HG02870 (cell line): ENCODE data around the gene TTC3.

Experiments
- ATAC-seq: cut with Tn5 transposase; IDR thresholded peaks from one replicate; pipeline ENCODE4 v1.9.1; 2021; ENCODE audit warnings: mild to moderate bottlenecking, moderate library complexity; ENCODE audit not compliant: unreplicated experiment

TTC3 gene

GRCh38 chr21:37188825-37189224 lies 115.8 kb downstream of the TTC3 start:
- no peak for ATAC-seq

GRCh38 chr21:37192019-37192418 lies 119.0 kb downstream of the TTC3 start:
- ATAC-seq: no peak

GRCh38 chr21:37193006-37193405 lies 120.0 kb downstream of the TTC3 start:
- ATAC-seq: no peak

- ATAC-seq: no peak
Measured at GRCh38 chr21:37193676-37194075, 120.6 kb downstream of the TTC3 start.

- no peak for ATAC-seq
Measured at GRCh38 chr21:37195059-37195458, 122.0 kb downstream of the TTC3 start.

- ATAC-seq: no peak
Measured at GRCh38 chr21:37195610-37196009, 122.6 kb downstream of the TTC3 start.

GRCh38 chr21:37196847-37197246 lies 123.8 kb downstream of the TTC3 start:
- no peak for ATAC-seq

GRCh38 chr21:37197746-37198145 lies 124.7 kb downstream of the TTC3 start:
- no peak for ATAC-seq

GRCh38 chr21:37199057-37199924 lies 126.2 kb downstream of the TTC3 start:
- no peak for ATAC-seq

GRCh38 chr21:37200641-37201480 lies 127.8 kb downstream of the TTC3 start:
- no peak for ATAC-seq

- ATAC-seq: no peak
Measured at GRCh38 chr21:37202221-37203110, 129.4 kb downstream of the TTC3 start.

- no peak for ATAC-seq
Measured at GRCh38 chr21:37204580-37204979, 131.5 kb downstream of the TTC3 start.

GRCh38 chr21:37206496-37206895 lies 133.4 kb downstream of the TTC3 start:
- ATAC-seq: no peak

- ATAC-seq: peak; percentile 62
Measured at GRCh38 chr21:37207441-37208009, 134.5 kb downstream of the TTC3 start.

GRCh38 chr21:37208056-37208721 lies 135.1 kb downstream of the TTC3 start:
- ATAC-seq: peak; percentile 42

GRCh38 chr21:37208741-37209225 lies 135.7 kb downstream of the TTC3 start:
- ATAC-seq: no peak

GRCh38 chr21:37210130-37210529 lies 137.1 kb downstream of the TTC3 start:
- no peak for ATAC-seq

GRCh38 chr21:37210799-37211198 lies 137.7 kb downstream of the TTC3 start:
- ATAC-seq: no peak

GRCh38 chr21:37214952-37215351 lies 141.9 kb downstream of the TTC3 start:
- no peak for ATAC-seq
